Stimulated activated CD4-positive, alpha-beta T cell treated with anti-CD3 and anti-CD28 coated beads, Interleukin-12 subunit alpha, Interleukin-12 subunit beta, amount 100 ng/mL, for 48 hours (primary cell): ENCODE results near the gene TTC21B.

ENCODE experiments used
- DNase-seq, 3 donors: peaks; one replicate each; pipeline ENCODE4 v3.0.0-alpha.2; 2020; ENCODE audit warnings: low read depth in 2 of 3, low spot score in 1 of 3

The TTC21B gene

DNA sequence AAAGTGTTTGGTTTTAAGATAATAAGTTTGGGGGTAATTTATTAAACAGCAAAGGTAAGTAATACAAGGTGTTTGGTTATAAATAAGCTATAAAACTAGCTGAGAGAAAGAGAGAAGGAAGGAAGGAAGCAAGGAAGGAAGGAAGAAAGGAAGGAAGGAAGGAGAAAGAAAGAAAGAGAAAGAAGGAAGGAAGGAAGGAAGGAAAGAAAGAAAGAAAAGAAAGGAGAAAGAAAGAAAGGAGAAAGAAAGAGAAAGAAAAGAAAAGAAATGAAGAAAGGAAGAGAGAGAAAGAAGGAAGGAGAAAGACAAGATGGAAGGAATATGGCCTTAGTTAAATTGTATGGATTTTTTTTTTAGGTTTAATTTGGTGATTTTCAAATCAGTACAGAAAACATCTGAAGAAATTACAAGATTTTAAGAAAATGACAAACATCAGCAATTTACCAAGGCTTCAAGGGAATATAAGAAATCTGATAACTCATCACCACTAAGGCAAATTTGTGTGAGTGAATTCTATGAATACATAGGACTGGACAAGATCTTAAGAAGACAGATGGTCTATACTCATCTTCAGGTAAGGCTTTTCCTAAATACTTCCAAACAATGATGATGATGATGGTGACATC lies 113.1 kb downstream of the TTC21B start:
- DNase-seq: no peak

- DNase-seq: no peak
Measured at GRCh38 chr2:165839610-165840009, 114.0 kb downstream of the TTC21B start.

GRCh38 chr2:165837122-165837521 lies 116.5 kb downstream of the TTC21B start:
- DNase-seq: no peak

DNA sequence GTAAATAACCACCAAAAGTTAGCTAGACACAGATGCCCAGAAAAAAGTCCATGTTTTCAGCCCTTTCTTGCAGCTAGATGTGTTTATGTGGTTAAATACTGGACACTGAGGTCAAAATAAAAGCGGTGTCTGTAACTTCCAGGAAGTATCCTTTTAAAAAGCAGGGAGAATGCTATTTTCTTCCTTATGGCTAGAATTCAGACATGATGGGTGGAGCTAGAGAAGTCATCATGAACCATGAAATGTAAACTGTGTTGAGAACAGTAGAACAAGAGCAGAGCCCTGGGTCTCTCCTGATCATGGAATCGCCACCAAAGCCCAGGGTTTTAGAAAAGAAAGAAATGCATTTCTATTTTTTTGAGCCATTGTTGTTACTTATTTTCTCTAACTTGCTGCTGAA lies 118.2 kb downstream of the TTC21B start:
- no peak for DNase-seq

DNA sequence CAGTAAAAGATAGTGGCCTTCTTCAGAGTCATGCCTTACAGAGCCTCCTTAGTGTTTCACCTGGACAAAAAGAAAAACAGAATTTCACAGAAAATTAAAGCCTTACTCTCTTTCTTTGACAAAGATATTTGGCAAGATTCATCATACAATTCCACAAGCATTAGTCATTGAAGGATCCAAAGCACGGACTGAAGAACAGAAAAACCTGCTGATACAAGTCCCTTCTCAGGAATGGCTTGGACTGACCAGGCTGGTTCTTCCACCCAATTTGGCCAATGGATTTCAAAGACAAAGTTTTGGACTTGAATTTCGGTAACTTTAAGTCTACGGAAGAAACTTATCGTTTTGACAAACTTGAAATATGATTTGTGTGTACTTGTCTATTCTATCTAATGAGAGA lies 120.4 kb downstream of the TTC21B start:
- DNase-seq: no peak

DNA sequence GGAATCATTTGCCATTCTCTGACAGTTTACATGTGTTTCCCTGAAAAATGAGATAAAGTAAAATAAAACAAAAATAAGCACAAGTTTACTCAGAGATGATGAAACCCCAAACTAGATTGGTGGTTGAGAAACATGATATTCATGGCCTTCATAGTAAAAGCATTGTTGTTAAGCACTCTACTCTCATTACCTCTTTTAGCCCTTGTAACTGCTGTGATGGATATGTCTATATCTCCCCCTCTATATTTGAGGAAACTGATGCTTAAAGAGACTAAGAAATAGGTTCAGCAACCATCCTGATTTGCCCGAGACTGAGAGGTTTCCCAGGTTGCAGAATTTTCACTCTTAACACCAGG lies 125.7 kb downstream of the TTC21B start:
- no peak for DNase-seq

GRCh38 chr2:165827016-165827920 lies 126.3 kb downstream of the TTC21B start:
- no peak for DNase-seq

DNA sequence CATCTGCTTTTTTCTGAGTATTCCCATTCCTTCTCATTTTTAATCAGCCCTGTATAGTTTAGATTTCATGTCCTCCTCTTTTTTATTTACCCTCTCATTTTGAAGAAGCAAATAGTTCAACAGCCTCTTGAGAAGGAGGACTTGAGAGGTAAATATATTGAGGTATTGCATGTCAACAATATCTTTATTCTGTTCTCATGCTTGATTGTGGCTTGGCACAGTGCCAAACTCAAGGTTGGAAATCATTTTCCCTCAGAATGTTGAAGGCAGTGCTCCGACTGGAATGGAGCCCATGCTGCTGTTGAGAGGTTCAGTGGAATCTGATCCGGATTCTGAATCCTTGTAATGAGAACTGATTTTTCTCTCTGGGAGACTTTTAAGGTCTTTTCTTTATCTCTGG lies 128.5 kb downstream of the TTC21B start:
- DNase-seq: no peak
